Lower leg skin (tissue), 4 donors: ENCODE measurements around the gene SOX13. TPM values are rescaled to one million over a fixed set of nuclear protein-coding genes. Genes with fewer than 3 reads are reported as not detected.

Experiments
- DNase-seq, 2 donors: peaks; one replicate each; pipeline ENCODE4 v3.0.0-alpha.2; 2019; ENCODE audit warnings: low spot score in 2 of 2
- H3K4me3 ChIP-seq: fragments of 200-600 bp; sonication (generic); 2 replicates; pipeline ENCODE4 v1.5.1; 2017; ENCODE audit warnings: mild to moderate bottlenecking, low read depth; ENCODE audit not compliant: poor library complexity, severe bottlenecking
- CTCF ChIP-seq, 3 donors: fragments of 450-650 bp; IDR thresholded peaks; one replicate each; pipeline ENCODE4 v1.5.1; 2016; ENCODE audit warnings: antibody characterized with exemption in 3 of 3, mild to moderate bottlenecking in 3 of 3, moderate library complexity in 2 of 3
- POLR2A ChIP-seq, 2 donors: fragments of 450-650 bp; IDR thresholded peaks; one replicate each; pipeline ENCODE4 v1.6.1; 2016 to 2017; ENCODE audit warnings: antibody characterized with exemption in 2 of 2, mild to moderate bottlenecking in 1 of 2, moderate library complexity in 1 of 2
- WGBS, 2 donors: methylation state at CpG; one replicate each; pipeline ENCODE4 v1.1.5; 2018; 5-methylcytosine and 5-hydroxymethylcytosine counted together
- intact Hi-C: fragments of 100-400 bp; cut with DNase I; formaldehyde crosslinking; loops from one replicate; pipeline ENCODE4 v1.15.0; 2023; ENCODE audit warnings: low total_unique reads
- total RNA-seq, 4 donors: library from RNA; depleted of rRNA; stranded (reverse); fragments of >200 nt; gene quantifications; one replicate each; pipeline ENCODE4 v1.1.0, GENCODE V29; 2016

SOX13 gene
- total RNA-seq, 4 donors from 2014 or later = 7.2 to 32.2 (median 16.8) TPM

GRCh38 chr1:204075139-204075521 lies 2.2 kb downstream of the SOX13 start:
- H3K4me3 ChIP-seq = peak overlapping the region; percentile 58
- no peak for TF ChIP-seq CTCF (IDR thresholded peaks at IDR 0.05)
- TF ChIP-seq POLR2A (IDR thresholded peaks at IDR 0.05) = no peak
- intact Hi-C loops = no loop called here
- WGBS, 2 donors = 10 to 16% methylated on average over 20 to 31 of the region's 31 CpGs
- no peak for DNase-seq

- intact Hi-C loops = no loop called here
- TF ChIP-seq CTCF (IDR thresholded peaks at IDR 0.05) (no peak), POLR2A (IDR thresholded peaks at IDR 0.05) (no peak)
- no peak overlapping the region for H3K4me3 ChIP-seq
Measured at GRCh38 chr1:204075890-204076846, 3.3 kb downstream of the SOX13 start.

GRCh38 chr1:204076891-204077290 lies 4.0 kb downstream of the SOX13 start:
- intact Hi-C loops = no loop called here
- no peak overlapping the region for H3K4me3 ChIP-seq
- 90 to 91% methylated on average over 1 of the region's 1 CpG for WGBS, 2 donors
- DNase-seq = no peak
- TF ChIP-seq CTCF (IDR thresholded peaks at IDR 0.05) = no peak
- no peak for TF ChIP-seq POLR2A (IDR thresholded peaks at IDR 0.05)

More at GRCh38 chr1:204075890-204076846, 3.3 kb downstream of the SOX13 start:
- 63 to 77% methylated on average over 4 of the region's 4 CpGs for WGBS, 2 donors
- DNase-seq = no peak

- no peak overlapping the region for H3K4me3 ChIP-seq
- 71% methylated on average over 17 of the region's 17 CpGs for WGBS, 2 donors
- intact Hi-C loops = no loop called here
- DNase-seq = no peak
- TF ChIP-seq POLR2A (IDR thresholded peaks at IDR 0.05) = no peak
- no peak for TF ChIP-seq CTCF (IDR thresholded peaks at IDR 0.05)
Measured at GRCh38 chr1:204077979-204078696, 5.2 kb downstream of the SOX13 start.

- TF ChIP-seq CTCF (IDR thresholded peaks at IDR 0.05) (no peak), POLR2A (IDR thresholded peaks at IDR 0.05) (no peak)
- 80% methylated on average over 3 of the region's 3 CpGs for WGBS, 2 donors
Measured at GRCh38 chr1:204079608-204079999, 6.7 kb downstream of the SOX13 start.

More at GRCh38 chr1:204079608-204079999, 6.7 kb downstream of the SOX13 start:
- intact Hi-C loops = no loop called here
- no peak for DNase-seq
- H3K4me3 ChIP-seq = no peak overlapping the region
